AG09309 (cell line): ENCODE measurements around the gene CA10.

ENCODE experiments used
- DNase-seq: peaks from one replicate; pipeline ENCODE4 v3.0.0-alpha.2; 2010; ENCODE audit warnings: low read depth
- H3K4me3 ChIP-seq: 2 replicates; pipeline ENCODE4 v1.5.1; 2011; ENCODE audit warnings: mild to moderate bottlenecking, low read depth, low read length, moderate library complexity; ENCODE audit not compliant: control insufficient read depth
- CTCF ChIP-seq: IDR thresholded peaks from 2 replicates; pipeline ENCODE4 v1.5.1; 2011; ENCODE audit warnings: mild to moderate bottlenecking, low read depth, low read length, inconsistent platforms; ENCODE audit not compliant: insufficient read depth, control insufficient read depth; ENCODE audit errors: missing control alignments

Gene CA10

GRCh38 chr17:51610155-51610554 lies 548.4 kb downstream of the CA10 start:
- no peak for DNase-seq

GRCh38 chr17:51608251-51608933 lies 550.1 kb downstream of the CA10 start:
- no peak overlapping the region for H3K4me3 ChIP-seq
- TF ChIP-seq CTCF: no peak
- no peak for DNase-seq

More at GRCh38 chr17:51610155-51610554, 548.4 kb downstream of the CA10 start:
- TF ChIP-seq CTCF: no peak
- no peak overlapping the region for H3K4me3 ChIP-seq

GRCh38 chr17:51607512-51607911 lies 551.0 kb downstream of the CA10 start:
- no peak overlapping the region for H3K4me3 ChIP-seq
- no peak for DNase-seq
- TF ChIP-seq CTCF: no peak

GRCh38 chr17:51604299-51605020 lies 554.1 kb downstream of the CA10 start:
- no peak overlapping the region for H3K4me3 ChIP-seq
- no peak for DNase-seq
- TF ChIP-seq CTCF: no peak

- H3K4me3 ChIP-seq: no peak overlapping the region
- no peak for TF ChIP-seq CTCF
- DNase-seq: no peak
These were observed 556.8 kb downstream of the CA10 start for GRCh38 chr17:51601622-51602261.

- H3K4me3 ChIP-seq: no peak overlapping the region
- no peak for DNase-seq
- no peak for TF ChIP-seq CTCF
These were observed 559.7 kb downstream of the CA10 start for GRCh38 chr17:51598824-51599223.
